Left lung (tissue), 10 donors: ENCODE results near the gene DDX49. TPM values are rescaled to one million over a fixed set of nuclear protein-coding genes. Genes with fewer than 3 reads are reported as not detected.
"Not testable (repeated sequence)": the region's sequence is repeated elsewhere in the genome, so short reads cannot be mapped to it uniquely, and the experiment has no call there.

Source experiments
- ATAC-seq: fragments of 200-7000 bp; cut with Tn5 transposase; one replicate; pipeline ENCODE4 v1.9.1; 2020; ENCODE audit warnings: moderate library complexity
- DNase-seq, 4 donors: peaks; one replicate each; pipeline ENCODE4 v3.0.0-alpha.2; 2013 to 2020
- H3K27ac ChIP-seq, 2 donors: fragments of 200-600 bp; sonication (generic) in 1 of 2; one replicate each; pipeline versions ENCODE4 v1.5.0 to v1.8.0; 2020 to 2021
- H3K27me3 ChIP-seq, 2 donors: fragments of 200-600 bp; sonication (generic) in 1 of 2; one replicate each; pipeline versions ENCODE4 v1.5.0 to v1.8.0; 2020 to 2021
- H3K36me3 ChIP-seq, 2 donors: fragments of 200-600 bp; sonication (generic) in 1 of 2; one replicate each; pipeline versions ENCODE4 v1.5.0 to v1.8.0; 2020 to 2021
- H3K4me1 ChIP-seq, 2 donors: fragments of 200-600 bp; one replicate each; pipeline ENCODE4 v1.8.0; 2021
- H3K4me3 ChIP-seq, 2 donors: fragments of 200-600 bp; sonication (generic) in 1 of 2; one replicate each; pipeline versions ENCODE4 v1.5.0 to v1.8.0; 2020 to 2021; ENCODE audit warnings: mild to moderate bottlenecking in 1 of 2
- H3K9me3 ChIP-seq, 2 donors: fragments of 200-600 bp; sonication (generic) in 1 of 2; one replicate each; pipeline versions ENCODE4 v1.5.0 to v1.8.0; 2020 to 2021
- CTCF ChIP-seq, 2 donors: fragments of 200-600 bp; sonication (generic) in 1 of 2; IDR thresholded peaks; one replicate each; pipeline versions ENCODE4 v1.5.0 to v1.8.0; 2021; ENCODE audit warnings: antibody characterized with exemption in 2 of 2
- intact Hi-C, 2 donors: fragments of 100-400 bp; cut with DNase I; formaldehyde crosslinking; loops; one replicate each; pipeline versions ENCODE4 v1.11.2 to v1.14.2; 2022
- polyA plus RNA-seq, 6 donors: library from polyadenylated mRNA; unstranded; fragments of 120-200 nt; gene quantifications; one replicate each; pipeline ENCODE4 v1.2.1, GENCODE V29; 2013; ENCODE audit not compliant: insufficient read length in 6 of 6
- total RNA-seq, 2 donors: library from RNA; stranded (reverse); fragmentation: NEBNext Ultra II Directional; extraction: Animal tissue kit (Norgen Biotek cat#: 25700); gene quantifications; one replicate each; pipeline ENCODE4 v1.2.1, GENCODE V29; 2021
- donor health status: DM: no; HTN: yes; CAD: no.
- donor health status: DM: no; HTN: no; CAD: no.

DDX49 gene
- total and polyA plus RNA-seq, 8 donors, result 33.5 to 51.8 (median 42.4) TPM

GRCh38 chr19:18948976-18949356 lies 29.5 kb downstream of the DDX49 start:
- Histone ChIP-seq H3K36me3 (no peaks in the 10 kb centered on the region), H3K27me3 (no peaks in the 10 kb centered on the region), H3K9me3 (no peaks in the 10 kb centered on the region), H3K4me3 (no peak overlapping the region), H3K4me1 (no peaks in the 10 kb centered on the region), H3K27ac (no peak overlapping the region)
- no peak for ATAC-seq
- TF ChIP-seq CTCF (IDR thresholded peaks at IDR 0.05), result no peak
- no peak for DNase-seq
- intact Hi-C loops, result no loop called here

- no peak for TF ChIP-seq CTCF (IDR thresholded peaks at IDR 0.05)
- ATAC-seq (no peak), DNase-seq (no peak)
- Histone ChIP-seq H3K36me3 (no peaks in the 10 kb centered on the region), H3K27ac (no peak overlapping the region), H3K9me3 (no peaks in the 10 kb centered on the region), H3K4me3 (no peak overlapping the region), H3K4me1 (no peaks in the 10 kb centered on the region), H3K27me3 (no peaks in the 10 kb centered on the region)
- intact Hi-C loops, result no loop called here
These were observed 30.3 kb downstream of the DDX49 start for GRCh38 chr19:18949858-18950257.

- no peak for DNase-seq
- no peaks in the 10 kb centered on the region for H3K4me1 ChIP-seq
- H3K4me3 ChIP-seq, result no peak overlapping the region
- no peaks in the 10 kb centered on the region for H3K36me3 ChIP-seq
- no peaks in the 10 kb centered on the region for H3K27me3 ChIP-seq
- H3K9me3 ChIP-seq, result no peaks in the 10 kb centered on the region
- H3K27ac ChIP-seq, result no peak overlapping the region
- no peak for ATAC-seq
- no peak for TF ChIP-seq CTCF (IDR thresholded peaks at IDR 0.05)
- intact Hi-C loops, result no loop called here
These were observed 32.3 kb downstream of the DDX49 start for GRCh38 chr19:18951721-18952281.

GRCh38 chr19:18952364-18953003 lies 33.0 kb downstream of the DDX49 start:
- ATAC-seq, H3K4me1 ChIP-seq, intact Hi-C loops, H3K4me3 ChIP-seq, H3K27me3 ChIP-seq, H3K27ac ChIP-seq, H3K9me3 ChIP-seq, H3K36me3 ChIP-seq: not testable (repeated sequence)
- DNase-seq, result peak in 1 of 4 donors; percentile 32

GRCh38 chr19:18954094-18954493 lies 34.6 kb downstream of the DDX49 start:
- Histone ChIP-seq H3K27me3 (no peaks in the 10 kb centered on the region), H3K4me1 (no peaks in the 10 kb centered on the region), H3K27ac (no peak overlapping the region), H3K9me3 (no peaks in the 10 kb centered on the region), H3K36me3 (no peaks in the 10 kb centered on the region), H3K4me3 (no peak overlapping the region)
- intact Hi-C loops, result no loop called here
- ATAC-seq (no peak), DNase-seq (no peak)
- no peak for TF ChIP-seq CTCF (IDR thresholded peaks at IDR 0.05)

- DNase-seq (no peak), ATAC-seq (no peak)
- Histone ChIP-seq H3K9me3 (no peaks in the 10 kb centered on the region), H3K27ac (no peak overlapping the region), H3K4me1 (no peaks in the 10 kb centered on the region), H3K4me3 (no peak overlapping the region), H3K36me3 (no peaks in the 10 kb centered on the region), H3K27me3 (no peaks in the 10 kb centered on the region)
- intact Hi-C loops, result no loop called here
- no peak for TF ChIP-seq CTCF (IDR thresholded peaks at IDR 0.05)
These were observed 35.5 kb downstream of the DDX49 start for GRCh38 chr19:18955042-18955441.
